Trophoblast cell (in vitro differentiated cells and primary cell): ENCODE data around the gene GRIN2C. TPM values are rescaled to one million over a fixed set of nuclear protein-coding genes. Genes with fewer than 3 reads are reported as not detected.
"Not testable (repeated sequence)": the region's sequence is repeated elsewhere in the genome, so short reads cannot be mapped to it uniquely, and the experiment has no call there.

Experiments used
- DNase-seq, 2 donors: peaks; one replicate each; pipeline ENCODE4 v3.0.0-alpha.2; 2016
- H2AFZ ChIP-seq: 2 replicates; pipeline ENCODE4 v1.6.1; 2013; ENCODE audit warnings: low read length, moderate library complexity, mild to moderate bottlenecking; ENCODE audit not compliant: insufficient read depth, poor library complexity
- H2AK5ac ChIP-seq: 2 replicates; pipeline ENCODE4 v1.6.1; 2013; ENCODE audit warnings: mild to moderate bottlenecking, low read length
- H2BK120ac ChIP-seq: 2 replicates; pipeline ENCODE4 v1.6.1; 2013; ENCODE audit warnings: low read length, mild to moderate bottlenecking, moderate library complexity; ENCODE audit not compliant: insufficient read depth, poor library complexity
- H2BK12ac ChIP-seq: 2 replicates; pipeline ENCODE4 v1.6.1; 2013; ENCODE audit warnings: mild to moderate bottlenecking, low read length, moderate library complexity
- H2BK5ac ChIP-seq: 2 replicates; pipeline ENCODE4 v1.6.1; 2013; ENCODE audit warnings: low read length, low read depth, moderate library complexity, mild to moderate bottlenecking; ENCODE audit not compliant: poor library complexity
- H3K14ac ChIP-seq: 2 replicates; pipeline ENCODE4 v1.6.1; 2013; ENCODE audit warnings: mild to moderate bottlenecking, low read length
- H3K18ac ChIP-seq: 2 replicates; pipeline ENCODE4 v1.6.1; 2013; ENCODE audit warnings: mild to moderate bottlenecking, low read length
- H3K23ac ChIP-seq: 2 replicates; pipeline ENCODE4 v1.6.1; 2013; ENCODE audit warnings: low read length
- H3K27ac ChIP-seq: 2 replicates; pipeline ENCODE4 v1.5.1; 2013; ENCODE audit warnings: low read depth, mild to moderate bottlenecking, inconsistent platforms, low read length, moderate library complexity
- H3K27me3 ChIP-seq: 2 replicates; pipeline ENCODE4 v1.6.1; 2013; ENCODE audit warnings: inconsistent platforms, mild to moderate bottlenecking, low read length, moderate library complexity; ENCODE audit not compliant: insufficient read depth
- H3K36me3 ChIP-seq, 2 experiments: 1 replicate in 1 of 2; 2 replicates in 1 of 2; pipeline ENCODE4 v1.6.1; 2013; ENCODE audit warnings: low read length in 2 of 2, mild to moderate bottlenecking in 2 of 2, moderate library complexity in 1 of 2; ENCODE audit not compliant: insufficient read depth in 2 of 2, control insufficient read depth in 1 of 2
- H3K4ac ChIP-seq: 2 replicates; pipeline ENCODE4 v1.6.1; 2013; ENCODE audit warnings: low read depth, mild to moderate bottlenecking, low read length, moderate library complexity
- H3K4me1 ChIP-seq, 2 experiments: 1 replicate in 1 of 2; 2 replicates in 1 of 2; pipeline ENCODE4 v1.6.1; 2013; ENCODE audit warnings: low read length in 2 of 2, mild to moderate bottlenecking in 2 of 2, moderate library complexity in 1 of 2; ENCODE audit not compliant: insufficient read depth in 2 of 2, control insufficient read depth in 1 of 2
- H3K4me2 ChIP-seq: 2 replicates; pipeline ENCODE4 v1.6.1; 2013; ENCODE audit warnings: inconsistent platforms, mild to moderate bottlenecking, low read length, moderate library complexity
- H3K4me3 ChIP-seq: 2 replicates; pipeline ENCODE4 v1.5.1; 2013; ENCODE audit warnings: mild to moderate bottlenecking, low read depth, low read length, inconsistent platforms
- H3K79me1 ChIP-seq: one replicate; pipeline ENCODE4 v1.6.1; 2013; ENCODE audit warnings: low read length
- H3K79me2 ChIP-seq: 2 replicates; pipeline ENCODE4 v1.6.1; 2013; ENCODE audit warnings: low read length, mild to moderate bottlenecking; ENCODE audit not compliant: control insufficient read depth, insufficient read depth, poor library complexity
- H3K9ac ChIP-seq: 2 replicates; pipeline ENCODE4 v1.6.1; 2013; ENCODE audit warnings: mild to moderate bottlenecking, low read length
- H3K9me3 ChIP-seq: 2 replicates; pipeline ENCODE4 v1.6.1; 2013; ENCODE audit warnings: low read depth, mild to moderate bottlenecking, control low read depth, inconsistent platforms, low read length; ENCODE audit not compliant: insufficient read depth
- H4K12ac ChIP-seq: 2 replicates; pipeline ENCODE4 v1.6.1; 2013; ENCODE audit warnings: low read depth, mild to moderate bottlenecking, low read length, moderate library complexity
- H4K8ac ChIP-seq: 2 replicates; pipeline ENCODE4 v1.6.1; 2013; ENCODE audit warnings: low read depth, mild to moderate bottlenecking, low read length, moderate library complexity
- H4K91ac ChIP-seq: one replicate; pipeline ENCODE4 v1.6.1; 2013; ENCODE audit warnings: low read depth, mild to moderate bottlenecking, low read length, moderate library complexity
- WGBS: extraction: QIAGEN DNeasy Blood & Tissue Kit; methylation state at CpG from one replicate; pipeline ENCODE4 v1.1.7; 2013; ENCODE audit warnings: missing lambda C conversion rate; ENCODE audit not compliant: insufficient read length, insufficient coverage; ENCODE audit errors: extremely low coverage; 5-methylcytosine and 5-hydroxymethylcytosine counted together
- polyA plus RNA-seq: library from polyadenylated mRNA; stranded (reverse); fragments of 200-250 nt; gene quantifications from 2 replicates; pipeline ENCODE4 v1.2.3, GENCODE V29; 2013

Gene GRIN2C
- polyA plus RNA-seq = 0.10 and 0.15 TPM in 2 replicates

DNA sequence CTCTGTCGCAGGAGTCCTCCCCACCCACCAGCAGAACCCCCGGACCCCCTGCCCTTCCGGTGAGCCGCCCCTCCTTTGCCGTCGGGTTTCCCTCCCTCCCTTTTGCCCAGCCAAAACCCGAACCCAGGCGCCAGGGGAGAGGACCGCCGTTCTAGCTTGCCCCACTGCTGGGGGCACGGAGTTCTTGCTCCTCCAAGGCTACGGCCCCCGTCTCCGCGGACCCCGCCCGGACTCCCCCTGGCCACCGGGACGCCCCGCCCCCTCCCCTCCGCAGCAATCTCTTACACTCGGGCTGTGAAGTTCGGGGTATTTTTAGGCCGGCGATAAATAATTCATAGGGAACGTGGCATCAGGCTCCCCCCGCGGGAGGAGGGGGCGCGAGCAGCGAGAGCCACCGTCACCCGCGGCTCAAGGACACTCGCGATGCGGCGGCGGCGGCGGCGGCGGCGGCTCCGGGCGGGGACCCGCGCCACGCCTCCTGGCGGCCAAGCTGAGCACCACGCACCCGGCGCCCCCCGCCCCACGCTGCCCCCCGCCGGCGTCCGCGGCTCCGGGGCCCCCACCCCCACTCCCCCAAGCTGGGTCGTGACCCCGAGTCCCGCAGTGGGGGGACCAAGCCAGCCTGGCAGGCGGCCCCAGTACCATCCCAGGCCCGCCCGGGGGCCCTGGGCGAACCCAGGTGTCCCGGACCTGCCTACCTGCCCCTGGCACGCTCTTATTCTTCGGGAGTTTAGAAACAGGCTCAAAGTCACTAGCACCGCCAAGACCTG is at the start of gene GRIN2C:
TSS of gene GRIN2C (minus strand) at position 427 of the 770 bp plus-strand sequence. CDS start 4,793 bp downstream, outside the sequence.
- no peak within 1 kb of the TSS for H2AK5ac ChIP-seq
- H3K9ac ChIP-seq = no peak within 1 kb of the TSS
- no peak within 1 kb of the TSS for H3K18ac ChIP-seq
- no peak within 1 kb of the TSS for H4K91ac ChIP-seq
- H3K4me3 ChIP-seq = no peak within 1 kb of the TSS
- H2AFZ ChIP-seq = no peak within 1 kb of the TSS
- no peak within 1 kb of the TSS for H3K23ac ChIP-seq
- H3K36me3 ChIP-seq = peaks cover 3 to 5% of the 10 kb centered on the region in 2 experiments
- H3K4me2 ChIP-seq = peak within 1 kb of the TSS; percentile 35
- H3K27me3 ChIP-seq = peaks cover 40% of the 10 kb centered on the region
- H3K79me1 ChIP-seq = no peaks in the 10 kb centered on the region
- DNase-seq = peak in 1 of 2 donors; percentile 16
- no peak within 1 kb of the TSS for H3K4ac ChIP-seq
- WGBS = no CpG with 5 or more reads among the region's 72 CpGs
- peaks cover 6% of the 10 kb centered on the region for H3K9me3 ChIP-seq
- no peak within 1 kb of the TSS for H3K14ac ChIP-seq
- no peak within 1 kb of the TSS for H2BK120ac ChIP-seq
- peaks cover 2 to 5% of the 10 kb centered on the region in 2 experiments for H3K4me1 ChIP-seq
- no peak within 1 kb of the TSS for H3K27ac ChIP-seq
- H2BK5ac ChIP-seq = no peak within 1 kb of the TSS
- H3K79me2 ChIP-seq = no peaks in the 10 kb centered on the region
- no peak within 1 kb of the TSS for H2BK12ac ChIP-seq
- H4K8ac ChIP-seq = no peak within 1 kb of the TSS
- no peak within 1 kb of the TSS for H4K12ac ChIP-seq

DNA sequence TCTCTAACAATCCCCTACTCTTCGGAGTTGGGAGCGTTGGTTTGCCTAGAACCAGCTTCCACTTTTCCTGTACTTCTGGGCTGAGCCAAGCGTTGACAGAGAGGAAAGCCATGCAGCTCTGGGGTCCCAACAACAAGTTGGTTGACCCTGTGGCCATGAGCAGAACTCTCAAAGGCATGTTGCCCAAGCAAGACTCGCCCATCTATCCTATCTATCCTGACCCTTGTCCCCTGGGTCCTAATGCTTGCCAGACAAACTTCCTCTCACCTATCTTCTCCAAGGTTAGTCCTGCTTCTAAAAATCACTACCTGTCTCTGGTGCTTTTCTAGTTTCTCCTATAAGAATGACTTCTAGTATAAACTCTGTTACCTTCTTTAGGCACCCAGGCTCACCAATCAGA is 49.4 kb upstream of the GRIN2C start:
- not testable (repeated sequence) for H3K79me1 ChIP-seq, H3K18ac ChIP-seq, H3K9me3 ChIP-seq, H3K27ac ChIP-seq, H4K12ac ChIP-seq, H3K4me3 ChIP-seq, H2BK120ac ChIP-seq, H2AFZ ChIP-seq, H2BK5ac ChIP-seq, H3K14ac ChIP-seq, H3K27me3 ChIP-seq, H2AK5ac ChIP-seq, H3K9ac ChIP-seq, DNase-seq, H4K8ac ChIP-seq, H4K91ac ChIP-seq, H3K4ac ChIP-seq, H3K23ac ChIP-seq, H3K36me3 ChIP-seq, H3K4me2 ChIP-seq, H3K79me2 ChIP-seq
- H3K4me1 ChIP-seq = peaks cover 8 to 16% of the 10 kb centered on the region in 2 experiments
- WGBS = no CpG with 5 or more reads among the region's 4 CpGs
- H2BK12ac ChIP-seq = peak overlapping the region; percentile 10

DNA sequence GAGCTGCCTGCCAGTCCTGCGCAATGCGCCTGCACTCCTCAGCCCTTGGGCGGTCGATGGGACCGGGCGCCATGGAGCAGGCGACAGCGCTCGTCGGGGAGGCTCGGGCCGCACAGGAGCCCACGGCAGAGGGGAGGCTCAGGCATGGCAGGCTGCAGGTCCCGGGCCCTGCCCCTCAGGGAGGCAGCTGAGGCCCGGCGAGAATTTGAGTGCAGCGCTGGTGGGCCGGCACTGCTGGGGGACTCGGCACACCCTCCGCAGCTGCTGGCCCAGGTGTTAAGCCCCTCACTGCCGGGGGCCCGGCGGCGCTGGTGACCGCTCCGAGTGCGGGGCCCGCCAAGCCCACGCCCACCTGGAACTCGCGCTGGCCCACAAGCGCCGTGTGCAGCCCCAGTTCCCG is 47.3 kb upstream of the GRIN2C start:
- no peak for DNase-seq
- H2BK5ac ChIP-seq = no peak overlapping the region
- H3K36me3 ChIP-seq = no peaks in the 10 kb centered on the region
- H4K12ac ChIP-seq = no peak overlapping the region
- no peak overlapping the region for H3K27ac ChIP-seq
- no peak overlapping the region for H3K4me3 ChIP-seq
- peak overlapping the region; percentile 60 for H2AK5ac ChIP-seq
- WGBS = no CpG with 5 or more reads among the region's 34 CpGs
- H3K79me2 ChIP-seq = no peaks in the 10 kb centered on the region
- no peaks in the 10 kb centered on the region for H3K27me3 ChIP-seq
- no peak overlapping the region for H2BK120ac ChIP-seq
- H4K8ac ChIP-seq = no peak overlapping the region
- H4K91ac ChIP-seq = peak overlapping the region; percentile 35
- H3K23ac ChIP-seq = no peak overlapping the region
- no peak overlapping the region for H3K9ac ChIP-seq
- H2BK12ac ChIP-seq = no peak overlapping the region
- peak overlapping the region; percentile 28 for H3K14ac ChIP-seq
- peaks cover 6% of the 10 kb centered on the region for H3K79me1 ChIP-seq
- peaks cover 6% of the 10 kb centered on the region for H3K9me3 ChIP-seq
- H2AFZ ChIP-seq = no peak overlapping the region
- no peak overlapping the region for H3K4me2 ChIP-seq
- no peak overlapping the region for H3K4ac ChIP-seq
- peaks cover 8 to 16% of the 10 kb centered on the region in 2 experiments for H3K4me1 ChIP-seq
- H3K18ac ChIP-seq = no peak overlapping the region

DNA sequence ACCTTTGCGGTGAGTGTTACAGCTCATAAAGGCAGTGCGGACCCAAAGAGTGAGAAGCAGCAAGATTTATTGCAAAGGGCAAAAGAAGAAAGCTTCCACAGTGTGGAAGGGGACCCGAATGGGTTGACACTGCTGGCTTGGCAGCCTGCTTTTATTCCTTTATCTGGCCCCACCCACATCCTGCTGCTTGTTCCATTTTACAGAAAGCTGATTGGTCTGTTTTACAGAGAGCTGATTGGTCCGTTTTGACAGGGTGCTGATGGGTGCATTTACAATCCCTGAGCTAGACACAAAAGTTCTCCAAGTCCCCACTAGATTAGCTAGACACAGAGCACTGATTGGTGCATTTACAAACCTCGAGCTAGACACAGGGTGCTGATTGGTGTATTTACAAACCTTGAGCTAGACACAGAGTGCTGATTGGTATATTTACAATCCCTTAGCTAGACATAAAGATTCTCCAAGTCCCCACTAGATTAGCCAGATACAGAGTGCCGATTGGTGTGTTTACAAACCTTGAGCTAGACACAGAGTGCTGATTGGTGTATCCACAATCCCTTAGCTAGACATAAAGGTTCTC is 46.6 kb upstream of the GRIN2C start:
- H3K14ac ChIP-seq, H3K18ac ChIP-seq, H3K36me3 ChIP-seq, H3K27ac ChIP-seq, H4K91ac ChIP-seq, H4K12ac ChIP-seq, H3K4ac ChIP-seq, H3K9me3 ChIP-seq, H3K4me3 ChIP-seq, H3K79me1 ChIP-seq, H2BK12ac ChIP-seq, H3K79me2 ChIP-seq, H3K4me2 ChIP-seq, H2BK120ac ChIP-seq, DNase-seq, H4K8ac ChIP-seq, H2AFZ ChIP-seq, H3K23ac ChIP-seq, H3K9ac ChIP-seq, H3K27me3 ChIP-seq, H2AK5ac ChIP-seq, H2BK5ac ChIP-seq: not testable (repeated sequence)
- H3K4me1 ChIP-seq = peaks cover 8 to 16% of the 10 kb centered on the region in 2 experiments
- WGBS = no CpG with 5 or more reads among the region's 6 CpGs
